Endothelial cell of umbilical vein (primary cell): ENCODE measurements around the gene ATP5PO. TPM values are rescaled to one million over a fixed set of nuclear protein-coding genes. Genes with fewer than 3 reads are reported as not detected.

Source experiments
- BruUV-seq: library from RNA; stranded (reverse); fragments of 400-500 nt; replicated peaks from 2 replicates; lab custom pipeline; 2021; lab: Mats Ljungman, UMichigan
- CTCF ChIA-PET: fragments of 300-600, 350-600 bp; sonication (Branson Sonifier 250); formaldehyde crosslinking; loops from one replicate; lab custom pipeline; 2021; ENCODE audit warnings: antibody characterized with exemption, inconsistent platforms; lab: Charles Lee
- POLR2A ChIA-PET: fragments of 300-600, 350-600 bp; sonication (Branson Sonifier 250); formaldehyde crosslinking; loops from one replicate; lab custom pipeline; 2021; ENCODE audit warnings: antibody characterized with exemption, inconsistent platforms; lab: Charles Lee
- DNase-seq: peaks from one replicate; pipeline ENCODE4 v3.0.0-alpha.2; 2011; ENCODE audit warnings: low read depth, low spot score
- FAIRE-seq: peaks from 2 replicates; lab custom pipeline; 2011; peaks lifted over from hg19 to GRCh38; lab: Jason Lieb, UNC
- H2AFZ ChIP-seq: 2 replicates; pipeline ENCODE4 v1.6.0; 2012; ENCODE audit warnings: low read depth, low read length, control low read depth, inconsistent platforms
- H3K27ac ChIP-seq: 2 replicates; pipeline ENCODE4 v1.5.1; 2011; ENCODE audit warnings: low read depth, mild to moderate bottlenecking, control low read depth, low read length, moderate library complexity; ENCODE audit not compliant: insufficient read depth
- H3K27me3 ChIP-seq, 2 experiments: 2 replicates each; pipeline versions ENCODE4 v1.6.0 to v1.6.1; 2011; ENCODE audit warnings: low read length in 2 of 2, mixed read lengths in 1 of 2; ENCODE audit not compliant: control insufficient read depth in 2 of 2, insufficient read depth in 2 of 2
- H3K36me3 ChIP-seq, 2 experiments: 2 replicates in 1 of 2; 3 replicates in 1 of 2; pipeline ENCODE4 v1.5.1; 2011; ENCODE audit warnings: low read length in 2 of 2, mild to moderate bottlenecking in 1 of 2, moderate library complexity in 1 of 2; ENCODE audit not compliant: control insufficient read depth in 2 of 2, insufficient read depth in 2 of 2; ENCODE audit errors: extremely low read depth in 1 of 2
- H3K4me1 ChIP-seq: 3 replicates; pipeline ENCODE4 v1.5.1; 2011; ENCODE audit warnings: mild to moderate bottlenecking, low read length; ENCODE audit not compliant: control insufficient read depth, insufficient read depth; ENCODE audit errors: extremely low read depth
- H3K4me2 ChIP-seq: 2 replicates; pipeline ENCODE4 v1.6.1; 2011; ENCODE audit warnings: low read length, control low read depth, mixed read lengths; ENCODE audit not compliant: insufficient read depth
- H3K4me3 ChIP-seq, 3 experiments: fragments of 200-600 bp in 1 of 3; sonication (generic), shearing (Covaris generic) in 1 of 3; replicated peaks in 1 of 3; 2 replicates each; pipeline ENCODE4 v1.5.1; 2011 to 2016; ENCODE audit warnings: control low read depth in 3 of 3, low read length in 3 of 3, mild to moderate bottlenecking in 2 of 3, inconsistent platforms in 1 of 3, low read depth in 1 of 3, moderate library complexity in 1 of 3; ENCODE audit not compliant: insufficient read depth in 1 of 3
- H3K79me2 ChIP-seq: 2 replicates; pipeline ENCODE4 v1.6.0; 2012; ENCODE audit warnings: low read length, inconsistent platforms; ENCODE audit not compliant: control insufficient read depth, insufficient read depth
- H3K9ac ChIP-seq: replicated peaks from 2 replicates; pipeline ENCODE3; 2011; ENCODE audit warnings: low read length, control low read depth; ENCODE audit not compliant: insufficient read depth; ENCODE audit errors: extremely low read depth
- H3K9me1 ChIP-seq: replicated peaks from 3 replicates; pipeline ENCODE4 v1.6.0; 2011; ENCODE audit warnings: mild to moderate bottlenecking, low read length; ENCODE audit not compliant: control insufficient read depth, insufficient read depth; ENCODE audit errors: extremely low read depth
- H3K9me3 ChIP-seq: replicated peaks from 2 replicates; pipeline ENCODE4 v1.5.1; 2012; ENCODE audit warnings: low read length, inconsistent platforms; ENCODE audit not compliant: control insufficient read depth, insufficient read depth
- H4K20me1 ChIP-seq: replicated peaks from 2 replicates; pipeline ENCODE3; 2011; ENCODE audit warnings: mild to moderate bottlenecking, low read length; ENCODE audit not compliant: control insufficient read depth, insufficient read depth; ENCODE audit errors: extremely low read depth
- EZH2 ChIP-seq: IDR thresholded peaks from 2 replicates; pipeline ENCODE4 v1.6.1; 2012; ENCODE audit warnings: borderline replicate concordance, low read depth, mild to moderate bottlenecking, moderate library complexity, low read length, inconsistent platforms; ENCODE audit not compliant: severe bottlenecking
- FOS ChIP-seq: IDR thresholded peaks from 2 replicates; pipeline ENCODE4 v1.6.1; 2011; ENCODE audit warnings: mild to moderate bottlenecking, low read length, moderate library complexity, borderline replicate concordance; ENCODE audit not compliant: insufficient read depth
- GATA2 ChIP-seq: IDR thresholded peaks from 2 replicates; pipeline ENCODE4 v1.7.0; 2011; ENCODE audit warnings: low read depth, mild to moderate bottlenecking, moderate library complexity, mixed read lengths, low read length; ENCODE audit not compliant: insufficient read length, insufficient read depth
- JUN ChIP-seq: IDR thresholded peaks from 2 replicates; pipeline ENCODE4 v1.6.1; 2011; ENCODE audit warnings: borderline replicate concordance, low read depth; ENCODE audit not compliant: insufficient read length, insufficient read depth
- MYC ChIP-seq: IDR thresholded peaks from one replicate; pipeline ENCODE4 v1.6.1; 2011; ENCODE audit warnings: mild to moderate bottlenecking, low read depth, low read length
- POLR2A ChIP-seq: IDR thresholded peaks from 2 replicates; pipeline ENCODE4 v1.6.1; 2012; ENCODE audit warnings: low read depth, mild to moderate bottlenecking, control low read depth, low read length
- POLR2AphosphoS5 ChIP-seq: IDR thresholded peaks from 2 replicates; pipeline ENCODE4 v1.6.1; 2012; ENCODE audit warnings: low read depth, mild to moderate bottlenecking, control low read depth, low read length, moderate library complexity; ENCODE audit not compliant: insufficient read depth
- dilution Hi-C: fragments of 300-500 bp; cut with MboI; formaldehyde crosslinking; loops from one replicate; pipeline ENCODE4 v1.15.0; 2019; ENCODE audit warnings: low sequenced_read_pairs; ENCODE audit not compliant: extremely low pct_ligation_motif_present
- intact Hi-C: fragments of 100-400 bp; cut with micrococcal nuclease; formaldehyde crosslinking; loops from one replicate; pipeline ENCODE4 v1.10.0; 2022
- polyA plus RNA-seq, 4 experiments: library from polyadenylated mRNA; depleted of rRNA in 3 of 4; stranded (reverse) in 3 of 4; unstranded in 1 of 4; fragments of >200 nt; gene quantifications; 2 replicates each; pipeline versions ENCODE4 v1.2.1 to v1.2.3, GENCODE V29; 2011 to 2012; ENCODE audit warnings: missing spikeins in 1 of 4
- total RNA-seq: library from RNA; stranded (reverse); gene quantifications from 2 replicates; pipeline ENCODE4 v1.2.3, GENCODE V29; 2021
- TF ChIP-seq, protein P1 (sequence below): IDR thresholded peaks from 2 replicates; pipeline ENCODE4 v1.6.1; 2011; ENCODE audit not compliant: insufficient read depth, insufficient read length
- TF ChIP-seq, protein P2 (sequence below), 2 donors: IDR thresholded peaks; 1 replicate in 1 of 2; 2 replicates in 1 of 2; pipeline ENCODE4 v1.5.1; 2011; ENCODE audit warnings: low read length in 2 of 2, mild to moderate bottlenecking in 2 of 2, moderate library complexity in 2 of 2, control low read depth in 1 of 2, inconsistent platforms in 1 of 2, low read depth in 1 of 2; ENCODE audit not compliant: insufficient read depth in 1 of 2; ENCODE audit errors: extremely low read depth in 1 of 2

ATP5PO gene
- total and polyA plus RNA-seq, 2 donors (not counting 3 experiments of a cell fraction or from before 2014, with no cell fraction given) = 187 to 207 TPM

DNA sequence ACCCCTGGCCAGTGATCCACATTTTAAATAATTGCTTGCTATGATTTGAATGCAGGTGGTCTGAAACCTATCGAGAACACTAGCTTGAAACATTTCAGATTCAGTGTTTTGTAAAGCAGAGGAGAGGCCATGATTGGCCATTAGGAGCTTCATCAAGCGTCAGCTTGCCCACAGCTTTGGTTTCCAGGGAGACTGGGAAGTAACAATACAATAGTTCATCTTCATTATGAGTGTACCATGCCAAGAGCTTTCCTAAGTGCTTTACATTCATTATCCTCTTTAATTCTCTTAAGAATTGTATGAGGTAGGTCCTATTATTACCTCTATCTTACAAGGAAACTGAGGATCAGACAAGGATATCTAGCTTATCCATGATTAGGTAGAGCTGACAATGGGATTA lies 27.7 kb upstream of the ATP5PO start:
- no peaks in the 10 kb centered on the region for H4K20me1 ChIP-seq
- H3K4me2 ChIP-seq = no peak overlapping the region
- no peak overlapping the region for H3K9ac ChIP-seq
- DNase-seq = no peak
- H3K79me2 ChIP-seq = no peaks in the 10 kb centered on the region
- ChIA-PET CTCF (interaction anchor here (1.6 to 4.1 kb wide), 3 partner anchors 12 to 405 kb away, joined by 5 to 15 read pairs (median 5); no protein-coding TSS in a partner anchor), POLR2A (no interaction called here)
- H3K9me3 ChIP-seq = no peaks in the 10 kb centered on the region
- TF ChIP-seq EZH2 (no peak), JUN (no peak), POLR2A (no peak), GATA2 (no peak), MYC (no peak), FOS (no peak), POLR2AphosphoS5 (no peak)
- TF ChIP-seq, protein P1, sequence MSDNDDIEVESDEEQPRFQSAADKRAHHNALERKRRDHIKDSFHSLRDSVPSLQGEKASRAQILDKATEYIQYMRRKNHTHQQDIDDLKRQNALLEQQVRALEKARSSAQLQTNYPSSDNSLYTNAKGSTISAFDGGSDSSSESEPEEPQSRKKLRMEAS = no peak
- TF ChIP-seq, protein P2, sequence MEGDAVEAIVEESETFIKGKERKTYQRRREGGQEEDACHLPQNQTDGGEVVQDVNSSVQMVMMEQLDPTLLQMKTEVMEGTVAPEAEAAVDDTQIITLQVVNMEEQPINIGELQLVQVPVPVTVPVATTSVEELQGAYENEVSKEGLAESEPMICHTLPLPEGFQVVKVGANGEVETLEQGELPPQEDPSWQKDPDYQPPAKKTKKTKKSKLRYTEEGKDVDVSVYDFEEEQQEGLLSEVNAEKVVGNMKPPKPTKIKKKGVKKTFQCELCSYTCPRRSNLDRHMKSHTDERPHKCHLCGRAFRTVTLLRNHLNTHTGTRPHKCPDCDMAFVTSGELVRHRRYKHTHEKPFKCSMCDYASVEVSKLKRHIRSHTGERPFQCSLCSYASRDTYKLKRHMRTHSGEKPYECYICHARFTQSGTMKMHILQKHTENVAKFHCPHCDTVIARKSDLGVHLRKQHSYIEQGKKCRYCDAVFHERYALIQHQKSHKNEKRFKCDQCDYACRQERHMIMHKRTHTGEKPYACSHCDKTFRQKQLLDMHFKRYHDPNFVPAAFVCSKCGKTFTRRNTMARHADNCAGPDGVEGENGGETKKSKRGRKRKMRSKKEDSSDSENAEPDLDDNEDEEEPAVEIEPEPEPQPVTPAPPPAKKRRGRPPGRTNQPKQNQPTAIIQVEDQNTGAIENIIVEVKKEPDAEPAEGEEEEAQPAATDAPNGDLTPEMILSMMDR (IDR thresholded peaks at IDR 0.05; ENCODE audit: extremely low read depth in 1 of 2, insufficient read depth in 1 of 2, low read depth in 1 of 2, low read length in 2 of 2) = no peak
- H3K27me3 ChIP-seq = no peaks in the 10 kb centered on the region
- H3K36me3 ChIP-seq = no peaks in the 10 kb centered on the region
- no peak overlapping the region for H3K27ac ChIP-seq
- dilution Hi-C loops = no loop called here
- H2AFZ ChIP-seq = no peak overlapping the region
- no TSS peak for BruUV-seq
- H3K4me3 ChIP-seq = no peak overlapping the region
- no peak for FAIRE-seq
- intact Hi-C loops = no loop called here
- peaks cover 11% of the 10 kb centered on the region for H3K4me1 ChIP-seq
- no peaks in the 10 kb centered on the region for H3K9me1 ChIP-seq
